Gastrocnemius medialis (tissue), 4 donors: ENCODE measurements around the gene TMIGD1. TPM values are rescaled to one million over a fixed set of nuclear protein-coding genes. Genes with fewer than 3 reads are reported as not detected.

Experiments
- ATAC-seq, 2 donors: fragments of 150-250 bp; one replicate each; pipeline ENCODE4 v1.9.1; 2016
- DNase-seq, 2 donors: peaks; one replicate each; pipeline ENCODE4 v3.0.0-alpha.2; 2019
- H3K27ac ChIP-seq, 4 donors: fragments of 200-600 bp; sonication (generic); 1 replicate in 1 of 4; 2 replicates in 3 of 4; pipeline ENCODE4 v1.5.1; 2016 to 2018; ENCODE audit warnings: mild to moderate bottlenecking in 2 of 4, moderate library complexity in 1 of 4
- H3K27me3 ChIP-seq, 3 donors: fragments of 200-600 bp; sonication (generic) in 2 of 3; 1 replicate in 1 of 3; 2 replicates in 2 of 3; pipeline versions ENCODE4 v1.5.1 to v1.6.0; 2016 to 2019; ENCODE audit warnings: mild to moderate bottlenecking in 1 of 3, moderate library complexity in 1 of 3
- H3K36me3 ChIP-seq, 2 donors: fragments of 200-600 bp; sonication (generic) in 1 of 2; one replicate each; pipeline ENCODE4 v1.5.1; 2017 to 2018
- H3K4me1 ChIP-seq, 2 donors: fragments of 200-600 bp; sonication (generic) in 1 of 2; one replicate each; pipeline ENCODE4 v1.5.1; 2016 to 2017; ENCODE audit warnings: mild to moderate bottlenecking in 2 of 2
- H3K4me3 ChIP-seq, 4 donors: fragments of 200-600 bp; sonication (generic) in 3 of 4; 1 replicate in 1 of 4; 2 replicates in 3 of 4; pipeline ENCODE4 v1.5.1; 2016 to 2019; ENCODE audit warnings: mild to moderate bottlenecking in 2 of 4
- H3K9me3 ChIP-seq, 3 donors: fragments of 200-600 bp; sonication (generic) in 2 of 3; 1 replicate in 1 of 3; 2 replicates in 2 of 3; pipeline ENCODE4 v1.5.1; 2016 to 2019
- POLR2A ChIP-seq, 2 donors: fragments of 450-650 bp; IDR thresholded peaks; one replicate each; pipeline ENCODE4 v1.6.1; 2017; ENCODE audit warnings: antibody characterized with exemption in 2 of 2, mild to moderate bottlenecking in 2 of 2, moderate library complexity in 2 of 2
- in situ Hi-C, 4 donors: fragments of 200-750 bp; cut with MboI; loops; one replicate each; pipeline versions ENCODE4 v1.15.0 to v1.8.0; 2017; ENCODE audit warnings: low sequenced_read_pairs in 4 of 4
- intact Hi-C: fragments of 100-400 bp; cut with DNase I; formaldehyde crosslinking; loops from one replicate; pipeline ENCODE4 v1.15.1; 2023; ENCODE audit warnings: low total_unique reads
- total RNA-seq, 4 donors: library from RNA; depleted of rRNA; stranded (reverse); fragments of >200 nt; gene quantifications; one replicate each; pipeline versions ENCODE4 v1.1.0 to v1.2.3, GENCODE V29; 2016
- TF ChIP-seq, protein P1 (sequence below), 5 experiments: fragments of 450-650 bp in 3 of 5; fragments of 200-600 bp in 2 of 5; sonication (generic) in 2 of 5; IDR thresholded peaks in 4 of 5; conservative IDR thresholded peaks in 1 of 5; 1 replicate in 4 of 5; 2 replicates in 1 of 5; pipeline ENCODE4 v1.5.1; 2016 to 2019; ENCODE audit warnings: antibody characterized with exemption in 5 of 5, mild to moderate bottlenecking in 3 of 5, moderate library complexity in 3 of 5

TMIGD1 gene
- total RNA-seq, 4 donors from 2014 or later = 0.68 TPM; not detected in 3

DNA sequence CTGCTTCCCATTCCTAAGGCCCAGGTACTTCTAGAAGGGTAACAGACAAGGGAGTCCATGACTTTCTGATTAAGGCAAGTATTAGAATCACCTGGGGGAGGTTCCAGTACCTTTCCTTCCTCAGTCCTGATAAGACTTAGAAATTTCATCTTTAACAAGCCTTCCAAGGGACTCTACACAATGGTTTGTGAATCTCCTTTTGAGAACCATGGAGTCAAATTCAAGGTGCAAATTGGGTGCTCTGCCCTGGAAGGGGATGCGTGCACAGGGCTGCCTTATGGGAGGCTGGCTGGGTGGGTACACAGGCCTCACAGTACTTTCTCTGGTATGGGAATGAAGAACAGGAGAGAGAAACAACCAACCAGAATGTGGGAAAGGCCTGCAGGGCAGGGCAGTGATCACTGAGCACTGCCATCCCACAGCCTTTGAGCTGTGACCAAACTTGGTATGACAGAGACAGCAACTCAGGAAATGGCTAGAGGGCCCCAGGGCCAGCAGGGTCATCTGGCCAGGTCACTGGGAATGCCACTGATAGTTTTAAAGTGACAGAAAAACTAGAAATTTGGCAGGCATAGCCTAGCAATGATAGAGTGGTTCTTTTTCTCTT is 3.6 kb upstream of the TMIGD1 start:
- in situ Hi-C loops (no loop called here), intact Hi-C loops (loop anchor here (10.0 kb wide), 1 partner anchor 233 kb away; no protein-coding TSS in a partner anchor)
- peaks cover 0 to 3% of the 10 kb centered on the region in 2 donors for H3K4me1 ChIP-seq
- TF ChIP-seq, protein P1, sequence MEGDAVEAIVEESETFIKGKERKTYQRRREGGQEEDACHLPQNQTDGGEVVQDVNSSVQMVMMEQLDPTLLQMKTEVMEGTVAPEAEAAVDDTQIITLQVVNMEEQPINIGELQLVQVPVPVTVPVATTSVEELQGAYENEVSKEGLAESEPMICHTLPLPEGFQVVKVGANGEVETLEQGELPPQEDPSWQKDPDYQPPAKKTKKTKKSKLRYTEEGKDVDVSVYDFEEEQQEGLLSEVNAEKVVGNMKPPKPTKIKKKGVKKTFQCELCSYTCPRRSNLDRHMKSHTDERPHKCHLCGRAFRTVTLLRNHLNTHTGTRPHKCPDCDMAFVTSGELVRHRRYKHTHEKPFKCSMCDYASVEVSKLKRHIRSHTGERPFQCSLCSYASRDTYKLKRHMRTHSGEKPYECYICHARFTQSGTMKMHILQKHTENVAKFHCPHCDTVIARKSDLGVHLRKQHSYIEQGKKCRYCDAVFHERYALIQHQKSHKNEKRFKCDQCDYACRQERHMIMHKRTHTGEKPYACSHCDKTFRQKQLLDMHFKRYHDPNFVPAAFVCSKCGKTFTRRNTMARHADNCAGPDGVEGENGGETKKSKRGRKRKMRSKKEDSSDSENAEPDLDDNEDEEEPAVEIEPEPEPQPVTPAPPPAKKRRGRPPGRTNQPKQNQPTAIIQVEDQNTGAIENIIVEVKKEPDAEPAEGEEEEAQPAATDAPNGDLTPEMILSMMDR (IDR thresholded peaks at IDR 0.05 in 4 of 5, conservative IDR thresholded peaks at IDR 0.05 in 1 of 5) = no peak
- TF ChIP-seq POLR2A (IDR thresholded peaks at IDR 0.05) = no peak
- no peak overlapping the region for H3K4me3 ChIP-seq
- ATAC-seq (no peak), DNase-seq (no peak)
- no peaks in the 10 kb centered on the region for H3K36me3 ChIP-seq
- no peaks in the 10 kb centered on the region for H3K9me3 ChIP-seq
- H3K27me3 ChIP-seq = no peaks in the 10 kb centered on the region
- no peak overlapping the region for H3K27ac ChIP-seq

DNA sequence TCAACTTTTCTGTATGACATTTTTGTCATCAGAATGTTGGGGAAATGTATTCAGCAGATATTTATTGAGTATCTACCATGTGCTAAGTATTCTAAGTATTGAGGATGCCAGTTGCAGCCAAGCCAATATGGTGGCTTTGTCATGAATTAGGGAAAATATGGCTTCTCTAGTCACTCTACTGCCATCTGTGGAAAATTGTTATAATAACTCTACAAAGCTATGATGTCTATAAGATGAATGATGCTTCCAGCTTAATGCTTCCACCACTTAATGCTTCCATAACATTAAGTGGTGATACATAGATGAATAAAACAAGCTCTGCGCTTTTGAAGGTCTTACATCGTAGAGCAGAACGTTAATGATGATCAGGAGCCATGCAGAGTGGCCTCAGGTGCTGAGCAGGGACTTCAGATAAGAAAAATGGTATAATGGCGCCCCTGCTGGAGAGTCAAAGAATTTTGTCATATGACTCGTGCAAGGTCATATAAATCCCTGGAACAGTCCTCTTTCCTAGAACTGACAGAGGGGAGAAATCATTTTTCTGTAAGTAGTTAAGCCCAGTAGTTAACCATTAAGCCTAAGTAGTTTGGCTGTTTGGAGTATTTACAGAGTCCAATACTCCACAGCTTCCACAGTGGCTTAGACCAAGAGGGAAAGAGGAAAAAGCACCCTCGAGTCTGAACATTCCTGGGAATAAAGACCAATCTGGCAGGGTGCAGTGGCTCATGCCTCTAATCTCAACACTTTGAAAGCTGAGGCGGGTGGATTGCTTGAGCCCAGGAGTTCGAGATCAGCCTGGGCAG is 2.7 kb upstream of the TMIGD1 start:
- no peaks in the 10 kb centered on the region for H3K36me3 ChIP-seq
- H3K4me1 ChIP-seq = peaks cover 0 to 3% of the 10 kb centered on the region in 2 donors
- TF ChIP-seq, protein P1 (IDR thresholded peaks at IDR 0.05 in 4 of 5, conservative IDR thresholded peaks at IDR 0.05 in 1 of 5) = peak in 4 of 5 experiments; percentile 36 to 51 (median 38)
- TF ChIP-seq POLR2A (IDR thresholded peaks at IDR 0.05) = no peak
- no peak for DNase-seq
- no peak overlapping the region for H3K4me3 ChIP-seq
- in situ Hi-C loops = no loop called here
- H3K27me3 ChIP-seq = no peaks in the 10 kb centered on the region
- no peaks in the 10 kb centered on the region for H3K9me3 ChIP-seq
- intact Hi-C loops = loop anchor here (10.0 kb wide), 1 partner anchor 232 kb away; no protein-coding TSS in a partner anchor
- ATAC-seq = no peak
- H3K27ac ChIP-seq = no peak overlapping the region

DNA sequence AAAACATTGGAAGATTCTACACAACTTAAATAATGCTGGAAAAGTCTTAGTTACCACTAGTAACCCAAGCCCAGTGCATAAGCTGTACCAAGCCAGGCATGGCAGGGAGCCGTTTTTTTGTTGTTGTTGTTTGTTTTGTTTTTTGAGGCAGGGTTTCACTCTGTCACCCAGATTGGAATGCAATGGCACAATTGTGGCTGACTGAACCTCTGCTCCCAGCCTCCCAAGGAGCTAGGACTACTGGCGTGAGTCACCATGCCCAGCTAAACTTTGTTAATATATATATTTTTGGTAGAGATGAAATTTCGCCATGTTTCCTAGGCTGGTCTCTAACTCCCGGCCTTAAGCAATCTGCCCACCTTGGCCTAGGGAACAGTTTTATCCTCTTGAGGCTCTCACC is 564 bp upstream of the TMIGD1 start:
- TF ChIP-seq, protein P1 (IDR thresholded peaks at IDR 0.05 in 4 of 5, conservative IDR thresholded peaks at IDR 0.05 in 1 of 5) = no peak
- in situ Hi-C loops = no loop called here
- DNase-seq = no peak

DNA sequence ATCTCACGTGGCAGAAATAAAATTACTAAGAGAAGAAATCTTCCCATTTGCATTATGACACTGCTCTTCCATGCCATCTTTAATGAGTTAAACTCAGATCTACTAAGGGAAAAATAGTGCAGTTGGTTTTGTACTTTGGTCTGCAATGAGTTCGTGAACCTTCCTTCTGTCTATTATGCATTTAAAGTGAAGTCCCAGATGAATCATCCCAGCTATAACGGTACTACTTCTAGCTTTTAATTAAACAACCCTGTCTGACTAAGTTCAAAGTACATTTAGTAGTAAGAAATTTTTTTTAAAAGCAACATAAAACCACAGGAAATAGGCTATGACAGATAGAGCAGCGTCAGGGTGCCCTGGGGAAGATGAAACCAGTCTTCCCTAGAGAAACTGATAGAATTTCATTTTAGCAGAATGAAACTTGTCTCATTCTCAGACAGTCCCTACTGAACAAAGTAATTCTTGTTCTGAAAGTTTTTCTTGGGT is 1.8 kb downstream of the TMIGD1 start:
- Histone ChIP-seq H3K36me3 (no peaks in the 10 kb centered on the region), H3K9me3 (no peaks in the 10 kb centered on the region), H3K27ac (no peak overlapping the region), H3K4me1 (no peaks in the 10 kb centered on the region), H3K27me3 (no peaks in the 10 kb centered on the region), H3K4me3 (no peak overlapping the region)
- no peak for DNase-seq
- intact Hi-C loops (loop anchor here (10.0 kb wide), 1 partner anchor 227 kb away; no protein-coding TSS in a partner anchor), in situ Hi-C loops (no loop called here)
- no peak for ATAC-seq
- TF ChIP-seq POLR2A (IDR thresholded peaks at IDR 0.05) = no peak
- TF ChIP-seq, protein P1 (IDR thresholded peaks at IDR 0.05 in 4 of 5, conservative IDR thresholded peaks at IDR 0.05 in 1 of 5) = no peak

More for the DNA sequence above, 564 bp upstream of the TMIGD1 start:
- no peak for ATAC-seq
- H3K27ac ChIP-seq = no peak overlapping the region
- no peaks in the 10 kb centered on the region for H3K36me3 ChIP-seq
- H3K4me1 ChIP-seq = no peaks in the 10 kb centered on the region
- intact Hi-C loops = loop anchor here (10.0 kb wide), 1 partner anchor 230 kb away; no protein-coding TSS in a partner anchor
- H3K27me3 ChIP-seq = no peaks in the 10 kb centered on the region
- H3K9me3 ChIP-seq = no peaks in the 10 kb centered on the region
- H3K4me3 ChIP-seq = no peak overlapping the region
